HL-60 (cell line): ENCODE measurements around the gene CLCC1.

ENCODE experiments used
- DNase-seq, 2 experiments: peaks; one replicate each; pipeline ENCODE4 v3.0.0-alpha.2; 2010 to 2020; ENCODE audit warnings: low read depth in 1 of 2, low spot score in 1 of 2
- H3K27ac ChIP-seq: fragments of 250-450 bp; sonication (Bioruptor Pico); replicated peaks from 2 replicates; pipeline ENCODE4 v1.5.1; 2020; ENCODE audit warnings: mild to moderate bottlenecking, moderate library complexity
- H3K27me3 ChIP-seq: fragments of 250-450 bp; sonication (Bioruptor Pico); 2 replicates; pipeline ENCODE4 v1.5.1; 2021; ENCODE audit warnings: mild to moderate bottlenecking, moderate library complexity; ENCODE audit not compliant: insufficient read depth, poor library complexity, severe bottlenecking
- H3K4me3 ChIP-seq: replicated peaks from 2 replicates; pipeline ENCODE4 v1.5.1; 2011; ENCODE audit warnings: mild to moderate bottlenecking, control low read depth, low read length; ENCODE audit not compliant: insufficient read depth
- CTCF ChIP-seq: IDR thresholded peaks from one replicate; pipeline ENCODE4 v1.5.1; 2011; ENCODE audit warnings: low read length, control low read depth, inconsistent platforms; ENCODE audit not compliant: insufficient read depth
- GABPA ChIP-seq: IDR thresholded peaks from 2 replicates; pipeline ENCODE4 v1.6.1; 2012; ENCODE audit warnings: low read depth
- POLR2AphosphoS5 ChIP-seq: IDR thresholded peaks from 2 replicates; pipeline ENCODE4 v1.6.1; 2012; ENCODE audit warnings: low read depth
- REST ChIP-seq: IDR thresholded peaks from 2 replicates; pipeline ENCODE4 v1.6.1; 2012; ENCODE audit warnings: low read depth; ENCODE audit not compliant: insufficient replicate concordance
- SPI1 ChIP-seq: IDR thresholded peaks from 2 replicates; pipeline ENCODE4 v1.6.1; 2012; ENCODE audit warnings: low read depth, mild to moderate bottlenecking, borderline replicate concordance

Gene CLCC1

GRCh38 chr1:108955111-108955510 is 8.2 kb downstream of the CLCC1 start:
- H3K27ac ChIP-seq = no peak overlapping the region
- no peak for TF ChIP-seq GABPA
- TF ChIP-seq SPI1 = no peak
- no peak for TF ChIP-seq CTCF
- no peak for TF ChIP-seq POLR2AphosphoS5
- TF ChIP-seq REST = no peak
- no peaks in the 10 kb centered on the region for H3K27me3 ChIP-seq
- H3K4me3 ChIP-seq = no peak overlapping the region
- DNase-seq = no peak

GRCh38 chr1:108953452-108953851 is 9.8 kb downstream of the CLCC1 start:
- no peak overlapping the region for H3K27ac ChIP-seq
- no peak for DNase-seq
- no peaks in the 10 kb centered on the region for H3K27me3 ChIP-seq
- H3K4me3 ChIP-seq = no peak overlapping the region
- TF ChIP-seq CTCF (no peak), SPI1 (no peak)

GRCh38 chr1:108951242-108951641 is 12.0 kb downstream of the CLCC1 start:
- DNase-seq = no peak
- Histone ChIP-seq H3K27me3 (no peaks in the 10 kb centered on the region), H3K4me3 (no peak overlapping the region), H3K27ac (no peak overlapping the region)
- TF ChIP-seq GABPA (no peak), POLR2AphosphoS5 (no peak), REST (no peak), SPI1 (no peak), CTCF (no peak)

GRCh38 chr1:108949044-108949443 is 14.2 kb downstream of the CLCC1 start:
- H3K27ac ChIP-seq = no peak overlapping the region
- no peaks in the 10 kb centered on the region for H3K27me3 ChIP-seq
- TF ChIP-seq REST = no peak
- no peak for DNase-seq
- H3K4me3 ChIP-seq = no peak overlapping the region
